OCI-M1 (cell line): Measurements from ENCODE around the gene STUB1.

Experiments used
- DNase-seq: peaks from one replicate; lab custom pipeline; 2025; lab: John Stamatoyannopoulos, UW

Gene STUB1

DNA sequence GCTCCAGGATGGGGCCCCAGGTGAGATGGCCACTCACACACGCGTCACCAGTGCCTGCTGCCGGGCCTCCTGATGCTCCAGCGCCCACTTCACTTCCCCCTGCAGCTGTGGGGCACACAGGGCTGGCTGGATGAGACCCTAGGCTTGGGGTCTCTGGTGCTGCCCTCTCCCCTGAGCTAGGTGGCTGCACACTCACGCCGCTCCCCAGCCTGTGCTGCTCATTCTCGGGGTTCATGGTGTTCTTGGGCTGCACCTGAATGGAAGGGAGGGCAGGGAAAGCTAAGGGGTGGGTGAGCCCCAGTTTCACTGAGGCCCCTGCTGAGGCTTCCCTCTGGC, 44.8 kb downstream of the STUB1 start:
- no peak for DNase-seq

DNA sequence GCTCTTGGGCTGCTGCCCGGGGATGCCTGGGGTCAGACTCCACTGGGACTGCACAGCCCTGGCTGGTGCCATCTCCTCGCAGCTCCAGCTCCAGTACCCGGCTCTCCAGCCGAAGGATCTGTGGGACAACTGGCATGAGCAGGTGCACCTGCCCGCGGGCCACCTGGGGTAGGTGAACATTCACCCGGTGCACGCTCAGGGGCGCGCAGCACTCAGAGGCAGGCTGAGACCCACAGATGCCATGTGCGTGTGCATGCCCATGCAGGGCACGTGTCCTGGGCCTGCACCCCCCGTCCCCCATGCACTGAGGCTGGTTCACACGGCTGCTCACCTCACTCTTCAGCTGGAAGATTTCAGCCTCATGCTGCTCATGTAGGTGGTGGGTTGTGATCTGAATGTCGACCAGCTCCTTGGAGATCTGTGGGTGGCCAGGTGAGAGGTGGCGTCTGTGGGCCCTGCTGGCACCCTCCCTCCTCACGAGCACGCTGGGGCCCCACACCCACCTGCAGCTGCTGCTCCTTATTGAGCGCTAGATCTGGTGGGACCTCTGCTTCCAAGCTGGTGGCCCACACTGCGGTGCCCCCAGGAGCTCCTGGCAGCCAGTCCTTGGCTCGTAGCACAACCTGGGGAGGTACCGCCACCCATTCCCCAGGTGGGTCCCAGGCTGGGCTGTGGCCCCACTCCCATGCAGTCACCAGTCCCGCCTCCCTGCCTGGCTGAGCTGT, 45.4 kb downstream of the STUB1 start:
- DNase-seq: no peak

DNA sequence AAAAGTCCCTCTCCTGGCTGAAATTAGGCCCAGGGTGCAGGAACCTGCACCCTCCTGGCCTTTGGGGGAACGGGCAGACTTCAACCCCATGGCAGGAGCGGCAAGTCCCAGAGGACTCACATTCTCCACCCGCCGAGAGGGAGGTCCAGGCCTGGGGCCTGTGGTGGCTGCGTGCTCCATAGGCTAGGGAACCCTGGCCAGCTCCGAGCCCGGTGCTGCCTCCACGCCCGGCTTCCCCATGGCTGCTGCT, 45.9 kb downstream of the STUB1 start:
- no peak for DNase-seq

DNA sequence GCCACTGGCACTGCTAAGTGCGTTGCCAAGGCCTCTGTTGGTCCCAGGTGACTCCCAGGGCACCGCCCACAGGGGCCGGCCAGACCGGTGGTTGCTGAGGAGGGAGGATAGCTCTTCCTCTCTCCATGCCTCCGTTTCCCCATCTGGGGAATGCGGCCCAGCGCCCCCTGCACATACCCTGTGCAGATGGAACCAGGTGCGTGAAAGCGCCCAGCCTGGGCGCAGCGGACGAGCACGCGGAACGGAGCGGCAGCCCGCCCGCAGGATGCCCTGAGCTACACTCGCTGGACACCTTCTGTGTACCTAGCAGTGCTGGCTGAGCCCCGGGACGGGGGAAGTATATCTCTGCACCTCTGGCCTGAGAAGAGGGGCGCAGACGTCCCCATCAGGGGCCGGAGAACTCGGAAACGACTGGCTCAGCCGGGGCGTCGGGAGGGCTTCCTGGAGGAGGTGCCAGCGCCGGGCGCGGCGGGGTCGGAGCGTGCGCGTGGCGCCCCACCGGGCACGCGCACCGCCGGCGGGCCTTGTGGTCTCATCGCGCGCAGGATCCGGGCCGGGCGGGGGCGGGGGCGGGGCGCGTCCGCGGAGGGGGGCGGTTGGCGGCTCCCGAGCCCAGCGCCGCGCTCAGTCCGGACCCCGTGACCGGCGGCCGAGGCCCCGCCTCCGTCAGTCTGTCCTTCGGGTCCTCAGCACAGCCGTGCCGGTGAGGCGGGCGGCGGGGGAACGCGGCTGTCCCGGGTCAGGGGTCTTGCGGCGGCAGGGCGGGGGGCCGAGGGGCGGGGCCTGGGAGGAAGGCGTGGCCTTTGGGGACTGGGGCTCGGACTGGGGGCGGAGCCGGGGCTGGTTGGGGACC, 46.5 kb downstream of the STUB1 start, which contains the start of the genes CCDC78 and HAGHL:
TSS of gene CCDC78 (minus strand) at position 6 of the 853 bp plus-strand sequence. CDS start 76 bp downstream, outside the sequence.
TSS of gene HAGHL (plus strand) at position 669 of the 853 bp plus-strand sequence. CDS start 404 bp downstream, outside the sequence.
- peak; percentile 64 for DNase-seq

DNA sequence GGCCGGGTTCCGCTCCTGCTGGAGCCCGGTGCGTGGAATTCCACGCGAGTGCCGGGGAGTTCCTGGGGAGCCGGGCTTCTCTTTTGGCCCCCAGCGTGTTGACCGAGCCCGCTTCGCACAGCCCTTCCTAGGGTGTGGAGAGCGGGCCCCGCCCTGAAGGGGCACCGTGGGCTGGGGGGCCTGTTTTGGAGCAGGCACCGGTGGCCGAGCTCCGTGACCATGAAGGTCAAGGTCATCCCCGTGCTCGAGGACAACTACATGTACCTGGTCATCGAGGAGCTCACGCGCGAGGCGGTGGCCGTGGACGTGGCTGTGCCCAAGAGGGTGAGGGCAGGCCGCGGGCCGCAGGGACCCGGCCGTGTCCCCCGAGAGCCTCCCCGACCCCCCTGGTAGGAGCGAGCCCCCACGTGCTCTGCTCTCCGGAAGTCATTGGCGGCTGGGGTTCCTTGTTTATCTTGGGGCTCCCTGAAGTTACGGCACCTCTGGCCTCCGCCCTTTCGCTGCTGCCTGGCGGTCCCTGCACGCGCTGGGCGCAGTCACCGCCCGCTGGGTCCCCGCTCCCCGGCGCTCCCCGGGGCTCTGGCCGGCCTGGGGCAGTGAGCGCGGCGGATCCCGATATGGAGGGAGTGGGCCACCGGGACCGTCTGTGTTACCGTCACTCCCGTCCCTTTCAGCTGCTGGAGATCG, 47.2 kb downstream of the STUB1 start:
- DNase-seq: peak; percentile 34

DNA sequence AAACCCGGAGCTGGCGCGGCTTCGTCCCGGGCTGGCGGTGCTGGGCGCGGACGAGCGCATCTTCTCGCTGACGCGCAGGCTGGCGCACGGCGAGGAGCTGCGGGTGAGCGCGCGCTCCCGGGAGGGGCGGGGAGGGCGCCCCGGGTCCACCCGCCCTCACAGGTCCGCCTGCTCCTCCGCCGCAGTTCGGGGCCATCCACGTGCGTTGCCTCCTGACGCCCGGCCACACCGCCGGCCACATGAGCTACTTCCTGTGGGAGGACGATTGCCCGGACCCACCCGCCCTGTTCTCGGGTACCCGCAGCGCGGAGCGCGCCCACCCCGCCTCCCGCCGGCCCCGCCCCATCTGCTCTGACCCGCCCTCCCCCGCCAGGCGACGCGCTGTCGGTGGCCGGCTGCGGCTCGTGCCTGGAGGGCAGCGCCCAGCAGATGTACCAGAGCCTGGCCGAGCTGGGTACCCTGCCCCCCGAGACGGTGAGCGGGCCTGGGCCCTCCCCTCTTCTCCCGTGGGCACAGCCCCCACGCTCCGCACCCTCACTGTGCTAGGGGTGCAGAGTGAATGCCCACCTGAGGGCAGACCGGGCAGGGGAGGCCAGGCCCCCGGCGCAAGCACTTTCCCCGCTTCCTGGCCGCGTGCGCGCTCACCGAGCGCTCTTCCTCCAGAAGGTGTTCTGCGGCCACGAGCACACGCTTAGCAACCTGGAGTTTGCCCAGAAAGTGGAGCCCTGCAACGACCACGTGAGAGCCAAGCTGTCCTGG, 48.1 kb downstream of the STUB1 start:
- peak; percentile 86 for DNase-seq

DNA sequence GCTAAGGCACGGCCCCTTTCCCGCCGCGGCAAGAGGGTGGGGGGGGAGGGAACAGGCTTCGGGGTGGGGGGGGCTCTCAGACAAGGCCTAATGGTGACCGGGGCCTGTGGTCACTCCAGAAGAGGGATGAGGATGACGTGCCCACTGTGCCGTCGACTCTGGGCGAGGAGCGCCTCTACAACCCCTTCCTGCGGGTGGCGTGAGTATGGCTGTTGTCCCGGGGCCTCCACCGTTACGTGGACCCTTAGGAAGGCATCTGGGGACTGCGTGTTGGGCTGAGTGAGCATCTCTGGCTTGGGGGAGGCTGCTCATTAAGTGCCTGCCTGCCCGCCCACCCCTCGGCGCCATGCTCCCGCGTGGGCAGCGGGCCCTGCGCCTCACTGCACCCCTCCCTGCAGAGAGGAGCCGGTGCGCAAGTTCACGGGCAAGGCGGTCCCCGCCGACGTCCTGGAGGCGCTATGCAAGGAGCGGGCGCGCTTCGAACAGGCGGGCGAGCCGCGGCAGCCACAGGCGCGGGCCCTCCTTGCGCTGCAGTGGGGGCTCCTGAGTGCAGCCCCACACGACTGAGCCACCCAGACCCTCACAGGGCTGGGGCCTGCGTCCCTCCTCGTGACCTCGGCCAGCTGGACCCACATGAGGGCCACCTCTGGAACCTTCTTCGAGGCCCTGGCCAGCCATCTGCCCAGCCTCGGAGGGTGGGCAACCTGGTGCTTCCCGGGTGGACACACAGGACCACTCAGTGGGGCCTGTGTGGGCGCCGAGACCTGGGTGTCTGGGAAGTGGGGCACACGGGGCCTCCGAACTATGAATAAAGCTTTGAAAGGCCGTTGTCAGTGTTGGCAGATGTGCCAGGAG, 48.9 kb downstream of the STUB1 start:
- DNase-seq: no peak

DNA sequence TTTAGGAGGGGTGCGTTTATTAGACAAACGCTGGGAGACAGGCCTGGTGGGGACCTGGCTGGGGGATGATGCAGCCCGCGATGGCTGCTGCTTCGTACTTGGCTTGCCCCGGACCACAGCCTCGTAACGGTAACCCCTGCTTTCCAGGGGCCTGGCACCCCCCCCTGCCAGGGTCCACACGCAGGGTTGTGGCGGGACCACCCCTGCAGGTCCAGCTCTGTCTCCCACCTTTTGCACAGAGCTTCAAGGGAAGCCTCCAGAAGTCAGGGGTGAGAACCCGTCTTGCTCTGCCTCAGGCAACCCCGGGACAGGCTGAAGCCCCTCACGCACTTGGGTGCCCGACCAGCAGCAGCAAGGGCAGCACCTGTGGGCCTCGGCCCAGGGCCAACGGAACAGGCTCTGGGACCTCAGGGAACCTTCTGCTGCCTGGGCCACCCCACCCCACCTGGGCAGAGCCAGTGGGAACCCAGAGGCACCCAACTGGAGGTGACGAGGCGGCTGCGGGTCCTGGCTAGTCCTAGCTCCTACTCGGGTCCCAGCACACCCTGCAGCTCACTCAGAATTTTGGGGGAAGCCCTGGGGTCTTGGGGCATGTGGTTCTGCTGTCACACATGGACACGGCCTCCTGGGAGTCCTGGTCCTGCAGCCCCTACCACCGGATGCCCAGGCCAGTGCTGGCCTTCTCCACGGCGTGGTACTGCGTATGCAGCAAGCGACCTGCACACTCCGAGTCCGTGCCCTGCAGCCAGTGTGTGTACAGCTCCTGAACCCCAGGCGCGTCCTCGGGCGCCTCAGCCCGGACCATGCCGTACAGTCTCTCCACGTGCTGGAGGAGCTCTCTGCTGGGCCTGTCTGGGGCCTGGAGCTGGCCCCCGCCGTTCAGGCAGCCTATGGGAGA, 49.8 kb downstream of the STUB1 start:
- DNase-seq: no peak

DNA sequence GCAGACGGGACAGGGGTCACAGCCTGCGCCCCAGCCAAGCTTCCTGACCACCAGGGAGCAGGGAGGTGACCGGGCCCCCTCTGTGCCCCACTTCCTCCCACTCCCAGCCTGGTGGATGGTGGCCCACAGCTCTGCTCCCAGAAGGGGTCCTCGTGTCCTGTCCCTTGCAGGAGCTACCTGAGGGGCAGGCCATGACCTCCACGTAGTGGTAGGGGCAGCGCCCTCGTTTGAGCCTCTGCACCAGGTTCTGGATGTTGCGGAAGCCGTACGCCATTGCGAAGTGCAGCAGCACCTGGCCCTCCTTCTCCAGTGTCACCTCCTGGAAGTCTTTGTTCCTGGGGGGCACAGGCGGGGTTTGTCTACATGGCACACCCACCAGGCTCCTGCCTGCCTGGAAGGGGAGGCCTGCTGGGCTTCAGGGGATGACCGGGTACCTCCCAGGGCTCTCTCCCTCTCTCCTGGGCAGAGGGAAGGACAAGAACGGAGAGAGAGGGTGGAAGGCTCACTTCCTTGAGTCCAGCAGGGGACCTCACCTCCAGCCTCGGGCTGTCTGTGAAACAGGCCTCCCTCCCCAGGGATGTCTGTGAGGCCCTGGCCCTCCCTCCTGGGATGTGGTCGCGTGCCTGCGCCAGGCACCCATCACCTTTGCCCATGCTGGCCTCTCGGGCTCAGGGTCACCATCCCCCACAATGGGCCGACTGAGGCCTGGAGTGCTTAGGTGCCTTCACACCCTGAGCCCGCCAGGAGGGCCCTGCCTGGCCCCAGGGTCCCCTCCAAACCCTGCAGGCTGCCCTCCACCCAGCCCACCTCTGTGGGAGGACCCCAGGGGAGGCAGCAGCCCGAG, 50.7 kb downstream of the STUB1 start:
- no peak for DNase-seq

DNA sequence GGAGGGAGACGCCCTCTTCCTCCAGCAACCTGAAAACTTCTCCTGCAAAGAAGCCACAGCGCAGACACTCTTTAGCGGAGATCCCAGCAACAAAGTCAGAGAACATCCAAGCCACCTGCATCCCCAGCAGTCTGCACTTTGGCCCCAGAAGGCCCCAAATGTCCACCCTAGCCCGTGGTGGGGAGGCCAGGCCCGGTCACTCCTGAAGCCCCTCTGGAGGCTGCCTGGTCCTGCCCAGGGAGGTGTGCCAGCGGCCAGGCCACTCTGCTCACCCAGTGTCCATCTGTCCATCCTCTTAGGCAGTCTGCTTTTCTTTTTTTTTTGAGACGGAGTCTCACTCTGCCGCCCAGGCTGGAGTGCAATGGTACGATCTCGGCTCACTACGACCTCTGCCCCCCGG, 52.1 kb downstream of the STUB1 start:
- DNase-seq: no peak
